Measurements from ENCODE around the gene POLR3F.
A peak's percentile ranks its signal among the peaks of the same experiment; 100 is the strongest.

POLR3F gene

DNA sequence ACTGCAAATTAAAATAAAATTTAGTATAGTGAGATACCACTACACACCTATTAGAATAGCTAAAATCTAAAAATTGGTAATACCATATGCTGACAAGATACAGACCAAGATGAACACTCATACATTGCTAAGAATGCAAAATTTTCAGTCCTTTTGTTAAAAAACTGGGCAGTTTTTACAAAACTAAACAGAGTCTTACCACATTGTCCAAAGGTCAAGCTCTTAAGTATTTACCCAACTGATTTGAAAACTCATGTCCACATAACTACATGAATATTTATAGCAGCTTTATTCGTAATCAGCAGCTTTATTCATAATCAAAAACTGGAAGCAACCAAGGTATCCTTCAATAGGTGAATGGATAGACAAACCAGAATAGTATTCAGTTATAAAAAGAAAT, 10.0 kb downstream of the POLR3F start:
- no peak for DNase-seq (ENCODE audit: low spot score)
- TF ChIP-seq, protein P1, sequence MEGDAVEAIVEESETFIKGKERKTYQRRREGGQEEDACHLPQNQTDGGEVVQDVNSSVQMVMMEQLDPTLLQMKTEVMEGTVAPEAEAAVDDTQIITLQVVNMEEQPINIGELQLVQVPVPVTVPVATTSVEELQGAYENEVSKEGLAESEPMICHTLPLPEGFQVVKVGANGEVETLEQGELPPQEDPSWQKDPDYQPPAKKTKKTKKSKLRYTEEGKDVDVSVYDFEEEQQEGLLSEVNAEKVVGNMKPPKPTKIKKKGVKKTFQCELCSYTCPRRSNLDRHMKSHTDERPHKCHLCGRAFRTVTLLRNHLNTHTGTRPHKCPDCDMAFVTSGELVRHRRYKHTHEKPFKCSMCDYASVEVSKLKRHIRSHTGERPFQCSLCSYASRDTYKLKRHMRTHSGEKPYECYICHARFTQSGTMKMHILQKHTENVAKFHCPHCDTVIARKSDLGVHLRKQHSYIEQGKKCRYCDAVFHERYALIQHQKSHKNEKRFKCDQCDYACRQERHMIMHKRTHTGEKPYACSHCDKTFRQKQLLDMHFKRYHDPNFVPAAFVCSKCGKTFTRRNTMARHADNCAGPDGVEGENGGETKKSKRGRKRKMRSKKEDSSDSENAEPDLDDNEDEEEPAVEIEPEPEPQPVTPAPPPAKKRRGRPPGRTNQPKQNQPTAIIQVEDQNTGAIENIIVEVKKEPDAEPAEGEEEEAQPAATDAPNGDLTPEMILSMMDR (conservative IDR thresholded peaks at IDR 0.05; ENCODE audit: low read depth): no peak
- H3K27ac ChIP-seq: no peak overlapping the region
- ChIA-PET CTCF (no interaction called here), POLR2A (ENCODE audit: low non-redundant PET) (no interaction called here)

DNA sequence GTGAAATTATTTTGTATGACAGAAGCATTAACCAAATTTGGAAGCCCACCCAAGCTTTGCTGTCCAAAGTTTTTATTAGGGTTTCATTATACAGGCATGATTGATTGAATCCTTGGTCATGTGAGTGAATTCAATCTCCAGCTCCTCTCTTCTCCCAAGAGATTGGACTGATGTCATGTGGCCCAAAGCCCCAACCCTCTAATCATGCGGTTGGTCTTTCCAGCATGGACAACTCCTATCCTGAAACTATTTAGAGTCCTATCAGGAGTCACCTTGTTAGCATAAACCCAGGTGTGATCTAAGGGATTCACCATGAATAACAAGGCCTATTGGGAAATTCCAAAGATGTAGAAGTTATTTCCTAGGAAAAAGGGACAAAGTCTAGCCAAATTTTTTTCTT, 10.6 kb downstream of the POLR3F start:
- ChIA-PET POLR2A (ENCODE audit: low non-redundant PET) (no interaction called here), CTCF (no interaction called here)
- TF ChIP-seq, protein P1 (conservative IDR thresholded peaks at IDR 0.05; ENCODE audit: low read depth): no peak
- no peak overlapping the region for H3K27ac ChIP-seq
- no peak for DNase-seq (ENCODE audit: low spot score)

DNA sequence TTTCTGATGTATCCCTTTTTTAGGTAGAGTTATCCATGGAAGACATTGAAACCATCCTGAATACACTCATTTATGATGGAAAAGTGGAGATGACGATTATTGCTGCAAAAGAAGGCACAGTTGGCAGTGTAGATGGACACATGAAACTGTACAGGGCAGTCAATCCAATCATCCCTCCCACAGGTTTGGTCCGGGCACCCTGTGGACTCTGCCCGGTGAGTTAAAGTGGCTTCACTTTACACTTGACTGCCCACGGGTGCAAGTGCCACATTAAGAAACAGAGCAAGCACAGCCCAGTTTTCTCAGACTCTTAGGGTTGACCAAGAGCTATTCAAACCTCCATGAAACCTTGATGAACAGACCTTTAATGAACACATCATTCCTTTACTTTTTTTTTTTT, 14.4 kb downstream of the POLR3F start:
- ChIA-PET POLR2A (ENCODE audit: low non-redundant PET) (no interaction called here), CTCF (no interaction called here)
- no peak overlapping the region for H3K27ac ChIP-seq
- DNase-seq (ENCODE audit: low spot score): no peak
- TF ChIP-seq, protein P1 (conservative IDR thresholded peaks at IDR 0.05; ENCODE audit: low read depth): no peak

DNA sequence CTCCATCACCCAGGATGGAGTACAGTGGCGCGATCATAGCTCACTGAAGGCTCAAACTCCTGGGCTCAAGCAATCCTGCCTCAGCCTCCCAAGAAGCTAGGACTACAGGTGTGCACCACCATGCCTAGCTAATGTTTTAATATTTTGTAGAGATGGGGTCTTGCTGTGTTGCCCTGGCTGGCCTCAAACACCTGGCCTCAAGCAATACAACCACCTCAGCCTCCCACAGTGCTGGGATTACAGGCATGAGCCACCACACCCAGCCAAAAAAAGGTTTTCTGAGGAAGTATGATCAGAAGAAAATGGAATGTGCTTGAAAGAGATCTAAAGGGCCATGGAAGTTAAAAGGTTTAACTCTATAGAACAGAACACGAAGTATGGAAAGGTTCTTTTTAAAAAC, 21.1 kb downstream of the POLR3F start:
- ChIA-PET CTCF (no interaction called here), POLR2A (ENCODE audit: low non-redundant PET) (no interaction called here)
- no peak overlapping the region for H3K27ac ChIP-seq
- DNase-seq (ENCODE audit: low spot score): no peak
- TF ChIP-seq, protein P1 (conservative IDR thresholded peaks at IDR 0.05; ENCODE audit: low read depth): no peak

DNA sequence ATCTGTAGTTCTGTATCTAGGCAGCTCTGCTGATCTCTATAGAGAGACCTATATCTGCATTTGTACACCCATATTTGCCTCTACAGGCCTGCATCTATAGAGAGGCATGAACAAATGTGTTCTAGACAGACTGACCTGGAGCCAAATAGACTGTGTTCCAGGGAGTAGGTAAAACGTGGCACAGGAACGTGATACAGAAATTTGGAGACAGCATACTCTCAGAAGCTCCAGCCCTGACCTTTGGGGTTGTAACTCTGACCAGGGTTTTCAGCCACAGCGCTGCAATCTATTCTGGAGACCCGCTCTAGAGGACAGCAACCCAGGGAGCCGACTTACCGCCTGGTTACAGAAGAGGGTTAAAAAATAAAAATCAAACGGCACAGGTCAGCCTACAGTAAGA, 28.9 kb downstream of the POLR3F start:
- H3K27ac ChIP-seq: no peak overlapping the region
- DNase-seq (ENCODE audit: low spot score): no peak
- POLR2A ChIA-PET (ENCODE audit: low non-redundant PET): no interaction called here
- CTCF ChIA-PET: interaction anchor here (0.6 kb wide), 2 partner anchors 502 to 555 kb away, joined by 3 to 6 read pairs; no protein-coding TSS in a partner anchor
- TF ChIP-seq, protein P1 (conservative IDR thresholded peaks at IDR 0.05; ENCODE audit: low read depth): no peak

DNA sequence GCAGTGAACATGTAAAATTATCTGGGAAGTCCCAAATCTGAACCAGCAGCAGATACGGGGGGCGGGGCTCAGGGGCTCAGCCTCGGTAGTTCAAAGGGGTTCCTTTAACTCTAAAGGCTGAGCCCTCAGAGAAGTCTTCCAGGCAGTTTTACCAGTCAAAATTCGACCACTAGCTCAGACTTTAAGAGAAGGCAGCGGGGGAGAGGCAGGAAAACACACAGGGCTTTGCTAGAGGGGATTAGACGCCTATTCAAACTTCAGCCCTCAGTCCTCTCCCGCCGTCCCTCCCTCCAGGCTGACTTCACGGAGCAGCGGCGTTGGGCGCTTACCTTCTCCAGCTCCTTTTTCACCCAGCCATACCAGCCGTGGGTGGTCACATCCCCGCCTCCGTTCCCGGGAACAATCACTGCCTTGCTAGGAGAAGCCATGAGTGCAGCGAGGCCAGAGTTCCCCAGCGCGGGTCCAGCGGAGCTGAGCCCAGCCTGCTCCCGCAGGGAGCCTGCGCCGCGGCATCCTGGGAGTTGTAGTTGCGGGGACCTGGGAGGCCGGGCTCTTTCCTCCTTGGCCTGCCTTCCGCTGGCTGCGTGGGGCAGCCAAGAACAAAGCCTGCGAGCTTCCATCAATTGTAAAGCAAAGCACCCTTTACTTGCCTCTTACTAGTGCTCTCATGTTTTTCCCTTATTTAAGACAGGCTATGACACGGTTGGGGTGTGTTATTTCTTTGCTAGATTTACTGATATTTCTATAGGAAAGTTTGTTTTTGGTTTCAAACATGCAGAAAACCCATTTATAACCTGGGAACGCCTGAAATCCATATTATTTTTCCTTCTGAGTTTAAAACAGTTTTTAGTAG, 29.8 kb downstream of the POLR3F start, which contains the start of gene RBBP9:
Gene RBBP9, minus strand, starts transcription at position 486 of the 853 bp plus-strand sequence. Its CDS starts 58 bp downstream, at position 428.
- ChIA-PET POLR2A (ENCODE audit: low non-redundant PET) (interaction anchor here (1.6 kb wide), 1 partner anchor 10 kb away, joined by 9 read pairs; the partner anchor contains the start of gene SEC23B), CTCF (interaction anchor here (0.5 kb wide), 1 partner anchor 51 kb away, joined by 3 read pairs; no protein-coding TSS in a partner anchor)
- TF ChIP-seq, protein P1 (conservative IDR thresholded peaks at IDR 0.05; ENCODE audit: low read depth): no peak
- H3K27ac ChIP-seq: peak within 1 kb of the TSS; percentile 74
- DNase-seq (ENCODE audit: low spot score): peak; percentile 83
